A549 (cell line): ENCODE data around the gene ZNF79. TPM values are rescaled to one million over a fixed set of nuclear protein-coding genes. Genes with fewer than 3 reads are reported as not detected.

Source experiments
- ATAC-seq, 2 experiments: fragments of 200-7000 bp in 1 of 2; fragments of >200 bp in 1 of 2; cut with Nextera tagmentation in 1 of 2; cut with Tn5 transposase in 1 of 2; 3 replicates each; pipeline versions ENCODE4 v1.8.0 to v1.9.1; 2018 to 2020; ENCODE audit warnings: mild to moderate bottlenecking in 1 of 2, moderate library complexity in 1 of 2
- CTCF ChIA-PET: fragments of 300-600 bp; sonication (Branson Sonifier 250); formaldehyde crosslinking; extraction: SDS; loops from one replicate; lab custom pipeline; 2021; ENCODE audit warnings: antibody characterized with exemption, inconsistent platforms; lab: Yijun Ruan, JAX
- POLR2A ChIA-PET: fragments of 350-600 bp; formaldehyde crosslinking; extraction: SDS; loops from one replicate; lab custom pipeline; 2021; ENCODE audit warnings: antibody characterized with exemption, inconsistent platforms; lab: Yijun Ruan, JAX
- DNase-seq, 2 experiments: peaks; one replicate each; pipeline versions ENCODE4 v3.0.0 to v3.0.0-alpha.2; 2011 to 2016; ENCODE audit warnings: low read depth in 1 of 2, low spot score in 1 of 2
- FAIRE-seq: peaks from 2 replicates; lab custom pipeline; 2011; peaks lifted over from hg19 to GRCh38; lab: Jason Lieb, UNC
- H3K27ac ChIP-seq, 2 experiments: fragments of >200 bp; sonication (Bioruptor Twin); formaldehyde crosslinking; 3 replicates each; pipeline ENCODE4 v1.5.1; 2016 to 2017
- H3K4me1 ChIP-seq: fragments of >200 bp; sonication (Bioruptor Twin); formaldehyde crosslinking; 3 replicates; pipeline ENCODE4 v1.6.1; 2016
- H3K4me2 ChIP-seq: fragments of >200 bp; sonication (Bioruptor Twin); formaldehyde crosslinking; 3 replicates; pipeline ENCODE4 v1.6.1; 2016
- H3K4me3 ChIP-seq: fragments of >200 bp; sonication (Bioruptor Twin); formaldehyde crosslinking; 3 replicates; pipeline ENCODE4 v1.5.1; 2016
- H3K9me3 ChIP-seq: fragments of >200 bp; sonication (Bioruptor Twin); formaldehyde crosslinking; 3 replicates; pipeline ENCODE4 v1.6.1; 2016
- CBX8 ChIP-seq: fragments of 200-600 bp; sonication (generic); IDR thresholded peaks from 2 replicates; pipeline ENCODE4 v1.6.1; 2016
- EHF ChIP-seq: fragments of 250-450 bp; sonication (Bioruptor Pico); IDR thresholded peaks from 2 replicates; pipeline ENCODE4 v1.5.0; 2020; ENCODE audit warnings: mild to moderate bottlenecking
- ESRRA ChIP-seq: fragments of 150-350 bp; IDR thresholded peaks from 2 replicates; pipeline ENCODE4 v1.6.1; 2014; ENCODE audit warnings: mild to moderate bottlenecking, low read length, borderline replicate concordance
- FOSB ChIP-seq: fragments of 250-450 bp; sonication (Bioruptor Pico); IDR thresholded peaks from 2 replicates; pipeline ENCODE4 v1.5.0; 2020; ENCODE audit warnings: mild to moderate bottlenecking, moderate library complexity
- FOSL2 ChIP-seq, 2 experiments: fragments of 450-650 bp in 1 of 2; fragments of >200 bp in 1 of 2; sonication (Bioruptor Twin) in 1 of 2; formaldehyde crosslinking; IDR thresholded peaks; 2 replicates each; pipeline versions ENCODE4 v1.5.0 to v1.6.1; 2016 to 2020; ENCODE audit warnings: mild to moderate bottlenecking in 1 of 2, moderate library complexity in 1 of 2
- GATA3 ChIP-seq: IDR thresholded peaks from 2 replicates; pipeline ENCODE4 v1.6.1; 2012; ENCODE audit warnings: borderline replicate concordance
- HEYL ChIP-seq: fragments of 250-450 bp; sonication (Bioruptor Pico); IDR thresholded peaks from 2 replicates; pipeline ENCODE4 v1.8.0; 2021; ENCODE audit warnings: mild to moderate bottlenecking, moderate library complexity
- HOXA7 ChIP-seq: fragments of 250-450 bp; sonication (Bioruptor Pico); IDR thresholded peaks from 2 replicates; pipeline ENCODE4 v1.5.0; 2020; ENCODE audit warnings: mild to moderate bottlenecking, moderate library complexity
- HOXB13 ChIP-seq: fragments of 250-450 bp; sonication (Bioruptor Pico); IDR thresholded peaks from 2 replicates; pipeline ENCODE4 v1.5.0; 2020; ENCODE audit warnings: low read depth, mild to moderate bottlenecking, moderate library complexity
- JUNB ChIP-seq: fragments of >200 bp; sonication (Bioruptor Twin); formaldehyde crosslinking; IDR thresholded peaks from 2 replicates; pipeline ENCODE4 v1.6.1; 2016
- KDM1A ChIP-seq: fragments of 200-600 bp; sonication (generic); IDR thresholded peaks from 2 replicates; pipeline ENCODE4 v1.6.1; 2016; ENCODE audit warnings: low read depth, mild to moderate bottlenecking
- MAZ ChIP-seq: fragments of 150-350 bp; IDR thresholded peaks from 2 replicates; pipeline ENCODE4 v1.6.1; 2014; ENCODE audit warnings: antibody characterized with exemption, low read depth, low read length, borderline replicate concordance
- MYC ChIP-seq: IDR thresholded peaks from 2 replicates; pipeline ENCODE4 v1.6.1; 2012; ENCODE audit warnings: mild to moderate bottlenecking, inconsistent platforms, low read length, improper control_type of control experiment, borderline replicate concordance
- PHF8 ChIP-seq: fragments of 200-600 bp; sonication (generic); IDR thresholded peaks from 2 replicates; pipeline ENCODE4 v1.6.1; 2016; ENCODE audit warnings: low read depth, mild to moderate bottlenecking, antibody characterized with exemption, moderate library complexity, borderline replicate concordance
- RAD21 ChIP-seq, 2 experiments: fragments of >200 bp in 1 of 2; sonication (Bioruptor Twin) in 1 of 2; formaldehyde crosslinking in 1 of 2; IDR thresholded peaks in 1 of 2; conservative IDR thresholded peaks in 1 of 2; 2 replicates in 1 of 2; 3 replicates in 1 of 2; pipeline ENCODE4 v1.6.1; 2012 to 2018; ENCODE audit warnings: inconsistent platforms in 1 of 2
- RARB ChIP-seq: fragments of 250-450 bp; sonication (Bioruptor Pico); IDR thresholded peaks from 2 replicates; pipeline ENCODE4 v1.8.0; 2021; ENCODE audit warnings: mild to moderate bottlenecking, moderate library complexity
- SMC3 ChIP-seq: fragments of >200 bp; sonication (Bioruptor Twin); formaldehyde crosslinking; IDR thresholded peaks from 3 replicates; pipeline ENCODE4 v1.6.1; 2018; ENCODE audit warnings: inconsistent platforms
- TFCP2L1 ChIP-seq: fragments of 250-450 bp; sonication (Bioruptor Pico); IDR thresholded peaks from 2 replicates; pipeline ENCODE4 v1.5.0; 2021; ENCODE audit warnings: mild to moderate bottlenecking
- TP53 ChIP-seq: fragments of 250-450 bp; sonication (Bioruptor Pico); IDR thresholded peaks from 2 replicates; pipeline ENCODE4 v1.5.0; 2021; ENCODE audit warnings: mild to moderate bottlenecking, moderate library complexity
- ZFP36 ChIP-seq: fragments of 450-650 bp; IDR thresholded peaks from 2 replicates; pipeline ENCODE4 v1.6.1; 2014; ENCODE audit warnings: borderline replicate concordance; ENCODE audit not compliant: partially characterized antibody
- ZNF302 ChIP-seq: fragments of 250-450 bp; sonication (Bioruptor Pico); IDR thresholded peaks from 2 replicates; pipeline ENCODE4 v1.9.0; 2021; ENCODE audit warnings: inconsistent platforms, mild to moderate bottlenecking, moderate library complexity
- whole genome bisulfite sequencing: methylation state at CpG from one replicate; pipeline ENCODE4 v1.1.6; 2017; ENCODE audit errors: missing lambda C conversion rate; 5-methylcytosine and 5-hydroxymethylcytosine counted together
- polyA plus RNA-seq, 4 experiments: library from polyadenylated mRNA; depleted of rRNA in 3 of 4; stranded (reverse); fragments of >200 nt; fragmentation: RNase III in 1 of 4; extraction: RNeasy Plus Mini Kit Qiagen cat#74134 plus additional on column Dnase treatment in 1 of 4; gene quantifications; 2 replicates in 3 of 4; 3 replicates in 1 of 4; pipeline ENCODE4 v1.2.3, GENCODE V29; 2011 to 2017
- TF ChIP-seq, protein P1 (sequence below): fragments of 150-350 bp; IDR thresholded peaks from 2 replicates; pipeline ENCODE4 v1.6.1; 2014; ENCODE audit warnings: low read depth, mild to moderate bottlenecking, low read length
- TF ChIP-seq, protein P2 (sequence below): IDR thresholded peaks from 2 replicates; pipeline ENCODE4 v1.6.1; 2012; ENCODE audit warnings: low read depth, borderline replicate concordance
- TF ChIP-seq, protein P3 (sequence below): fragments of 250-450 bp; sonication (Bioruptor Pico); IDR thresholded peaks from 2 replicates; pipeline ENCODE4 v1.5.0; 2021; ENCODE audit warnings: mild to moderate bottlenecking, moderate library complexity, borderline replicate concordance
- TF ChIP-seq, protein P4 (sequence below): fragments of >200 bp; sonication (Bioruptor Twin); formaldehyde crosslinking; IDR thresholded peaks from 3 replicates; pipeline ENCODE4 v1.5.1; 2016
- TF ChIP-seq, protein P5 (sequence below): fragments of 450-650 bp; IDR thresholded peaks from 2 replicates; pipeline ENCODE4 v1.6.1; 2014; ENCODE audit warnings: antibody characterized with exemption

Gene ZNF79
- polyA plus RNA-seq, 2 of the 4 experiments (the other 2 are of a cell fraction) = 4.9 to 5.7 TPM

DNA sequence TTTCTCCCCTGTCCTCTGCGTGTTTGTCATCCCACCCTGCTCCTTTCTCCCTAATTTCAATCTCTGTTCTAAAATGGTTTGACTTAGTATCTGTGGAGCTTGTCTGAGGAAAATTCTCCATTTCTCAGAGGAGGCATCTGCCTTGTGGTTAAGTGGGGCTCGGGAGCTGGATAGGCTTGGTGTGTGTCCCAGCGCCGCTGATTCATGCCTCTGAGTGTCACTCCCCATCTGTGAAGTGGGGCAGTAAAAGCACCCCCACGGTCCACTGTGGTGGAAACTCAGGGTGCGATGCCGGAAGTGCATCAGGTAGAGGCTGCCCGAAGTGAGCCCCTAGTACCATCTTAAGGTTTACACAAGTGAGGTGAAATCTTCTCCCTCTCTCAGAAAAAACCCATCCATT, 64.8 kb downstream of the ZNF79 start:
- Histone ChIP-seq H3K4me1 (no peaks in the 10 kb centered on the region), H3K4me2 (no peak overlapping the region), H3K9me3 (no peaks in the 10 kb centered on the region), H3K27ac (no peak overlapping the region), H3K4me3 (no peak overlapping the region)
- TF ChIP-seq ESRRA (no peak), CBX8 (no peak), TFCP2L1 (CRISPR knock-in tag) (no peak), TP53 (CRISPR knock-in tag) (no peak), FOSB (CRISPR knock-in tag) (no peak), RARB (no peak), RAD21 (conservative IDR thresholded peaks at IDR 0.05 in 1 of 2, IDR thresholded peaks at IDR 0.05 in 1 of 2) (no peak), HOXB13 (CRISPR knock-in tag) (no peak), GATA3 (no peak), ZFP36 (no peak), MAZ (no peak), SMC3 (no peak), PHF8 (no peak), JUNB (no peak)
- TF ChIP-seq, protein P1, sequence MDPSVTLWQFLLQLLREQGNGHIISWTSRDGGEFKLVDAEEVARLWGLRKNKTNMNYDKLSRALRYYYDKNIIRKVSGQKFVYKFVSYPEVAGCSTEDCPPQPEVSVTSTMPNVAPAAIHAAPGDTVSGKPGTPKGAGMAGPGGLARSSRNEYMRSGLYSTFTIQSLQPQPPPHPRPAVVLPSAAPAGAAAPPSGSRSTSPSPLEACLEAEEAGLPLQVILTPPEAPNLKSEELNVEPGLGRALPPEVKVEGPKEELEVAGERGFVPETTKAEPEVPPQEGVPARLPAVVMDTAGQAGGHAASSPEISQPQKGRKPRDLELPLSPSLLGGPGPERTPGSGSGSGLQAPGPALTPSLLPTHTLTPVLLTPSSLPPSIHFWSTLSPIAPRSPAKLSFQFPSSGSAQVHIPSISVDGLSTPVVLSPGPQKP = no peak
- TF ChIP-seq, protein P2, sequence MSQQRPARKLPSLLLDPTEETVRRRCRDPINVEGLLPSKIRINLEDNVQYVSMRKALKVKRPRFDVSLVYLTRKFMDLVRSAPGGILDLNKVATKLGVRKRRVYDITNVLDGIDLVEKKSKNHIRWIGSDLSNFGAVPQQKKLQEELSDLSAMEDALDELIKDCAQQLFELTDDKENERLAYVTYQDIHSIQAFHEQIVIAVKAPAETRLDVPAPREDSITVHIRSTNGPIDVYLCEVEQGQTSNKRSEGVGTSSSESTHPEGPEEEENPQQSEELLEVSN = no peak
- TF ChIP-seq, protein P3, sequence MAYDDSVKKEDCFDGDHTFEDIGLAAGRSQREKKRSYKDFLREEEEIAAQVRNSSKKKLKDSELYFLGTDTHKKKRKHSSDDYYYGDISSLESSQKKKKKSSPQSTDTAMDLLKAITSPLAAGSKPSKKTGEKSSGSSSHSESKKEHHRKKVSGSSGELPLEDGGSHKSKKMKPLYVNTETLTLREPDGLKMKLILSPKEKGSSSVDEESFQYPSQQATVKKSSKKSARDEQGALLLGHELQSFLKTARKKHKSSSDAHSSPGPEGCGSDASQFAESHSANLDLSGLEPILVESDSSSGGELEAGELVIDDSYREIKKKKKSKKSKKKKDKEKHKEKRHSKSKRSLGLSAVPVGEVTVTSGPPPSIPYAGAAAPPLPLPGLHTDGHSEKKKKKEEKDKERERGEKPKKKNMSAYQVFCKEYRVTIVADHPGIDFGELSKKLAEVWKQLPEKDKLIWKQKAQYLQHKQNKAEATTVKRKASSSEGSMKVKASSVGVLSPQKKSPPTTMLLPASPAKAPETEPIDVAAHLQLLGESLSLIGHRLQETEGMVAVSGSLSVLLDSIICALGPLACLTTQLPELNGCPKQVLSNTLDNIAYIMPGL = no peak
- TF ChIP-seq, protein P4, sequence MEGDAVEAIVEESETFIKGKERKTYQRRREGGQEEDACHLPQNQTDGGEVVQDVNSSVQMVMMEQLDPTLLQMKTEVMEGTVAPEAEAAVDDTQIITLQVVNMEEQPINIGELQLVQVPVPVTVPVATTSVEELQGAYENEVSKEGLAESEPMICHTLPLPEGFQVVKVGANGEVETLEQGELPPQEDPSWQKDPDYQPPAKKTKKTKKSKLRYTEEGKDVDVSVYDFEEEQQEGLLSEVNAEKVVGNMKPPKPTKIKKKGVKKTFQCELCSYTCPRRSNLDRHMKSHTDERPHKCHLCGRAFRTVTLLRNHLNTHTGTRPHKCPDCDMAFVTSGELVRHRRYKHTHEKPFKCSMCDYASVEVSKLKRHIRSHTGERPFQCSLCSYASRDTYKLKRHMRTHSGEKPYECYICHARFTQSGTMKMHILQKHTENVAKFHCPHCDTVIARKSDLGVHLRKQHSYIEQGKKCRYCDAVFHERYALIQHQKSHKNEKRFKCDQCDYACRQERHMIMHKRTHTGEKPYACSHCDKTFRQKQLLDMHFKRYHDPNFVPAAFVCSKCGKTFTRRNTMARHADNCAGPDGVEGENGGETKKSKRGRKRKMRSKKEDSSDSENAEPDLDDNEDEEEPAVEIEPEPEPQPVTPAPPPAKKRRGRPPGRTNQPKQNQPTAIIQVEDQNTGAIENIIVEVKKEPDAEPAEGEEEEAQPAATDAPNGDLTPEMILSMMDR = no peak
- TF ChIP-seq, protein P5, sequence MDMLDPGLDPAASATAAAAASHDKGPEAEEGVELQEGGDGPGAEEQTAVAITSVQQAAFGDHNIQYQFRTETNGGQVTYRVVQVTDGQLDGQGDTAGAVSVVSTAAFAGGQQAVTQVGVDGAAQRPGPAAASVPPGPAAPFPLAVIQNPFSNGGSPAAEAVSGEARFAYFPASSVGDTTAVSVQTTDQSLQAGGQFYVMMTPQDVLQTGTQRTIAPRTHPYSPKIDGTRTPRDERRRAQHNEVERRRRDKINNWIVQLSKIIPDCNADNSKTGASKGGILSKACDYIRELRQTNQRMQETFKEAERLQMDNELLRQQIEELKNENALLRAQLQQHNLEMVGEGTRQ = no peak
- ChIA-PET POLR2A (no interaction called here), CTCF (interaction anchor here (0.6 to 36.3 kb wide), 6 partner anchors 9 to 432 kb away, joined by 3 to 821 read pairs (median 10); no protein-coding TSS in a partner anchor)
- FAIRE-seq = no peak
- WGBS = 85% methylated on average over 8 of the region's 8 CpGs
- no peak for DNase-seq
- no peak for ATAC-seq

DNA sequence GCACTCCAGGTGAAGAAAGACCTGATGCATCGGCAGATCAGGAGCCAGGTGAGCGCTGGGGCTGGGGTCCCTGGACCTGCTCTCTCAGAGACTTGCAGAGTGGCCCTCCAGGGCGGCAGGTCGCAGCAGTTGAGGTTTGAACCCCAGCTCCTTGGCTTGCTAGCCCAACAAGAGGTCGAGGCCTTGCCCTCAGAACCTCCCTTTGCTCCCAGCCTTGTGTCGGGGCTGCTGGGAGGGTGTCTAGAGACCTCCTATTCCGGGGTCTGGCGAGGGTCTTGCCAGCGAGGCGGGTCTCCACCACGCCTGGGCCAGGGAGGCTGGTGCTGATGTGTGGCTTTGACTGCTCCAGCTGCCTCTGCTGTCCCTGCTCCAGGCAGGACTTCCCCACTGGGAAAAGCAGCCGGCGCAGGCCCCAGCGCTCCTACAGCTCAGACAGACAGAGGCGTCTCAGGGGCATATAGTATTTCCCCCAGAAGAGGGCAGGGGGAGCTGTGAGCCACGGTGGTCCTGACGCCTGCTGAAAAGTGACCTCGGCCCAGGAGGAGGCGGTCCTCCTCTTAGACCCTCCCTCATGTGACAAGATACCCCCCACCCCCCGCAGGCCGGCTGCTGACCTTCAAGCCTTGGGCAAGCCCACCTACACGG, 65.4 kb downstream of the ZNF79 start:
- DNase-seq = no peak
- H3K9me3 ChIP-seq = no peaks in the 10 kb centered on the region
- 85% methylated on average over 16 of the region's 22 CpGs for WGBS
- FAIRE-seq = no peak
- peak in 1 of 2 experiments; percentile 60; a peak in 3 of 6 replicates for ATAC-seq
- TF ChIP-seq, protein P4 = no peak
- TF ChIP-seq FOSL2 (IDR thresholded peaks at IDR 0.05) (no peak), FOSL2 (CRISPR knock-in tag; IDR thresholded peaks at IDR 0.05) (no peak), KDM1A (no peak), MAZ (no peak), ZNF302 (CRISPR knock-in tag) (no peak), MYC (no peak), HOXA7 (no peak), HEYL (CRISPR knock-in tag) (no peak), EHF (CRISPR knock-in tag) (no peak)
- TF ChIP-seq, all 56 proteins: peak for 0
- Histone ChIP-seq H3K4me3 (no peak overlapping the region), H3K4me1 (no peaks in the 10 kb centered on the region), H3K4me2 (no peak overlapping the region), H3K27ac (no peak overlapping the region)
- POLR2A ChIA-PET = no interaction called here
- CTCF ChIA-PET = interaction anchor here (0.6 to 36.3 kb wide), 9 partner anchors 10 to 431 kb away, joined by 3 to 821 read pairs (median 4); no protein-coding TSS in a partner anchor
